Fibroblast of skin of left quadriceps (primary cell): ENCODE measurements around the gene YWHAH.
A peak's percentile ranks its signal among the peaks of the same experiment; 100 is the strongest.

Source experiments
- DNase-seq, 2 experiments: peaks; one replicate each; pipeline ENCODE4 v3.0.0-alpha.2; 2013; ENCODE audit warnings: low read depth in 2 of 2

Gene YWHAH

DNA sequence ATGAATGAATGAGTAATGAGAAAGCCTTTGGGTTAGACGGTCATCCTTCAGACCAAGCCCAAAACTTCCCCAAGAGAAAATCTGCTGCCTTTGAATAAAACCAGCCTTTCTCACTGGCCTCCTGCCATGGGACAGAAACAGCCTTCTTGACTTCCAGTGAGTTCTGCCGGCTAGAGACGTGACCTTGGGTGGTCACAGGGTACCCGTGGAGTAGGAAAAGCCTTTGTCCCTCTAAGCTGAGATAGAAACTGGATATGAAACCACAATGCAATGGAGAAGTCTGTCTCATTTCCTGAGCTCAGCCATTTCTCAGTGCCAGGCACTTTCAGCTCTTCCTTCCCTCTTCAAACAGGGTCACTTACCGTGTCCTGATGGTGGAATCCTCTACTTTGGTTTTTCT, 21.2 kb upstream of the YWHAH start:
- no peak for DNase-seq

DNA sequence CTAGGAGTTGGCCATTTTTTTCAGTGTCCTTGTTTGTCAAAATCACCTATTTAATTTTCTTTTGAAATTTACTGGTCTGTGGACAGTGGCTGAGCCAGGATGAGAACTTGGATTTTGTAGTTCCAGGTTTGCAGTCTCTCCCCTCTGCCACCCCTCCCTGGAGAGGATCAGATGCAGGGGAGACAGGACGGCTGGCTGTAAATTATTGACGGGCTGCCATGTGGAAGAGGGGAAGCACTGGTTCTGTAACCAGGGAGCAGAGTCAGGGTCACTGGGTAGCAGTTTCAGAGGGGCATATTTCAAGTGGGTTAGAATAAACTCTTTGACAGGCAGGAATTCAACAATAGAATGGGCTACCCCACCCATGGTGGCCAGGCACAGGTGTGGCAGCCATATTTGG, 20.6 kb upstream of the YWHAH start:
- DNase-seq = no peak

DNA sequence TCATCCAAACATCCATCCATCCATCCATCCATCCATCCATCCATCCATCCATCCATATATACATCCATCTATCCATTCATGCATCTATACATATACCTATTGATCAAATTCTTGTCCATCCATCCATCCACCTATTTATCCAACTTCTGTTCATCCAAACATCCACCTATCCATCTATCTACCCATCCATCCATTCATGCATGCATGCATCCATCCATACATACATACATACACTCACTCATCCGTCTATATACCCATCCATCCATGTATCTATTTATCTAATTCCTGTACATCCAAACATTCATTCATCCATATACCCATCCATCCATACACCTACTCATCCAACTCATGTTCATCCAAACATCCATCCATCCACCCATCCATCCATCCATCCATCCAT, 19.3 kb upstream of the YWHAH start:
- DNase-seq = no peak

DNA sequence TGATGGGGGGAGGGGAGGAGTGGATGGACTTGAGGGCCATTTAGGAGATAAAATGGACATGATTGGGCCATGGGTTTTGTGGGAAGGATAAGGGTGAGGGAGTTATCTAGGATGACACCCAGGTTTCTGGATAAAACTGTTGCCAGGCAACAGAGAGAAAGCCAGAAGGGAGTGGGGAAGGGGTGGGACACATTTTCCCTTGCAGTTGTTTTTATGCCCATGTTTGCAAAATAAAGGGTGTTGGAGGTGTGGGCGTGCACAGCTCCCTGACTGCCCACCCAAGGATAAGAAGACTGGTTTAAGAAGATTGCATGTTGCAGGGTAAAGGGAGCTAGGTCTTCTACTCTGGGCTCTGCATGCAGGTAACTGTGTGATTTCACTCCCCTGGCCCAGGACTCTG, 18.3 kb upstream of the YWHAH start:
- no peak for DNase-seq

DNA sequence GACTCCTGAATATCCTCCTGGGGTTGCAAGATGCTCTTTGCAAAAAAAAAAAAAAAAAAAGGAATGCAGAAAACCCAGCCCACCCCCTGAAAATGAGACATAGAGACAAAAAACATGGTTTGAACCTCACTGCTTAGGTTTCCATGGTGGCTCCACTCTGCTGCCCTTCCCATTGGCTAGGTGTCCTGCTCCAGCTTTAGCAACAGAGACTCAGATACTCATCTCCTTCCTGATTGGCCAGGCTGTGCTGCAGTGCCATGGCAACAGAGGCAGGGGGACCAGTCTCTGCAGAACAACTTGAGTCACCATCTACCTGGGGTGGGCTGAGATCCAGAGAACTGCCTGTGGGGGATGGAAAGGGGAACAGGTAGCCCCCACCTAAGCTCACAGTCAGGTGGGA, 17.4 kb upstream of the YWHAH start:
- no peak for DNase-seq

DNA sequence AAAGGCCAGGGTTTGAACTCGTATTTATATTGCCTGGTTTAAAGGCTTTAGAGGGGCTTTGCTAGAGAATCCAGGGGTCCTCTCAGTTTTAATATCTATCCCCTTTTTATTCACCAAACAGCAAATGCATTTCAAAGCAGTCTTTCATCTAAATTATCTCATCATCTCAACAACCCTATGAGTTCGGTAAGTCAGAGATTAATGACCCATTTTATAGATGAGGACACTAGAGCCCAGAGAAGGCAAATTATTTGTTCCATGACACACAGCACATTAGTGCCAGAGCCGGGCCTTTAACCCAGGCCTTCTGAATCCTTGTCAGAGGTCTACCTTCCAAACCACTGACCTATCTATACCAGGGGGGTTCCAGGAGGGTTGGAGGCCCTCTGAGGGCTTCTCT, 16.8 kb upstream of the YWHAH start:
- DNase-seq = no peak

DNA sequence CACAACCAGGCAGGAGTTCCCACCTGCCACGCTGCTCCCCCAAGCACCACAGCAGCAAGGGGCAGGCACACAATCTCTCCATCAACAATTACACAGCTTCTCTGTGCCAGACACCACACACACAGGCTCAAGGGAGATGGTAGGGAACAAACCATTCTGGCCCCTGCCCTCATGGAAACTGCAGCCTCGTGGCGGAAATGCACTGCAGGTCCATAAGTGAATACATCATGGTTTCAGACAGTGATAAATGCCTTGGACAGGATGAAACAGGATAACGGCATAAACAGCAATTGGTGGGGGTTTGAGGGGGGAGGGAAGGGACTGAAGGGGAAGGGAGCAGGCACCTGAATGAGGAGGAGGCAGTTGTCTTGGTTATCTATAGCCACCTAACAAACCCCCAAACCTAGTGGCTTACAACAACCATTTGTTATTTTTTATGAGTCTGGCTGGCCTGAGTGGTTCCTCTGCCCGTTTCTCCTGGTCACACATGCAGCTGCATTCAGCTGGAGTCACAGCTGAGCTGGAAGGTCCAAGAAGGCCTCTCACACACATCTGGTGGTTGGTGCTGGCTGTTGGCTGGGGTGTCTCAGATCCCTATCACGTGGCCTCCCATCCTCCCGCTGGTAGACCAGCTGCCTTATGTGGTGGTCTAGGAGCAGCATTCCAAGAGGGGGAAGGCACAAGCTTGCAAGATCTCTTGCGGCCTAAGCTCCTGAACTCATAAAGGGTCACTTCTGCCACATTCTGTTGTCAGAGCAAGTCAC, 15.0 kb upstream of the YWHAH start:
- peak in 1 of 2 experiments; percentile 11 for DNase-seq

DNA sequence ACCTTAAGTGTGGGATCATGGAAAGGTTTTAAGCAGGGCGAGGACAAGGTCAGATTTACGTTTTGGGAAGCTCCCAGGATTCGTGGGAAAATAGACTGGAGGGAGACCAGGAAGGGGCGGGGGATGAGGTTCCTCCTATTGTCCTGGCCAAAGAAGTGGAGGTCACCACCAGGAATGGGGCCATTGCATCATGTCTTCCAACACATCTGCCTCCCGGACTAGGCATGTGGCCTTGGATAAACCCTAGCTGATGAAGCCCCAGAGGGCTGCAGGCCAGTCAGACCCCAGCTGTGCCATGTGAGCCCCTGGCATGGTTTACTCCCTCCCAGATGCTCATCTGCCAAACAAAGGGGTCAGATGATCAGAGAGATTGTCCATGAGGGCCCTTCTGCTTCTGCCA, 11.5 kb upstream of the YWHAH start:
- DNase-seq = no peak

DNA sequence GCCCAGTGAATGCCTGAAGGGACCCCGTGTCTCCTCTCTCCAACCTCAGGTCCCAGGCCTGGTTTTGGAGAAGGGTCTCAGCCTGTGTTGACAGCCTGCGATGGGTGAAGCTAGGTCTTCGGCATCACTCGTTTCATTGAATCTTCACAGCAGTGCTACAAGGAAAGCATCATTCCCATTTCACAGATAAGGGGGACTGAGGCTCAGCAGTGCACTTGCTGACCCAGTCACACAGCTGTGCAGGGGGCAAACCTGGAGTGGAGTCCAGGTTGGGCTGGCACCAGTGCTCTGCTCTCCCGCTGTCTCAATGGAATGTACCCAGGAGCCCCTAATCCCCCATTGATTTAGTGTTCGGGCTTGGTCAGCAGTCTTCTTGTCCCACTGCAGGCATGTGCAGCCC, 10.9 kb upstream of the YWHAH start:
- DNase-seq = no peak

DNA sequence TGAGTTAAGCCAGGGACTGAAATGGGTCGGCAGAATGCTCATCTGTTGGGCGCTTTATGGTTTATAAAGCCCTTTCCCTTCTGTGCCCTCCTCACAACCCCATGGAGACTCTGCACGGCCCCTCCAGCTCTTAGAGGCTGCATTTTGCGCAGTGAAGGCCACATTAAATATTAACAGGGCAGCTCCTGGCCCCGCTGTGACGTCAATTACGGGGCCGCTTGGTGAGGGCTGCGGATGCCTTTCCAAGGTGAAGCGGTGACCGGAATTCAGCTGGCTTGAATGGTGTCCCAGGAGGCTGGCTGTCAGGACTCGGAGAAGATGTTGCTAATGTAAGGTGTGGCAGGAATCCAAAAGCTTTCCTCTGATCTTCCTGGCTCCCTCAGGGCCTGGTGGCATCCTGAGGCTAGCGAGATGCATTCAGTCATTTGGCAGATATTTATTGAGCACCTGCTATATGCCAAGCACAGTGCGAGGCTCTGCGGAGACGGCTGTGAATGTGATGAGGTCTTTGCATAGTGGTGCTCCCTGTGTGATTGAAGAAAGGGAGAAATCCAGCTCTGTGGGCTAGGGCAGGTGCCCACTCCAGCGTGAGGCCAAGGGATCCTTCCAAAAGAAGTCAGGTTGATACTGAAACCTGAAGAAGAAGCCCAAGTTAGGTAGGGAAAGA, 10.4 kb upstream of the YWHAH start:
- DNase-seq = no peak

DNA sequence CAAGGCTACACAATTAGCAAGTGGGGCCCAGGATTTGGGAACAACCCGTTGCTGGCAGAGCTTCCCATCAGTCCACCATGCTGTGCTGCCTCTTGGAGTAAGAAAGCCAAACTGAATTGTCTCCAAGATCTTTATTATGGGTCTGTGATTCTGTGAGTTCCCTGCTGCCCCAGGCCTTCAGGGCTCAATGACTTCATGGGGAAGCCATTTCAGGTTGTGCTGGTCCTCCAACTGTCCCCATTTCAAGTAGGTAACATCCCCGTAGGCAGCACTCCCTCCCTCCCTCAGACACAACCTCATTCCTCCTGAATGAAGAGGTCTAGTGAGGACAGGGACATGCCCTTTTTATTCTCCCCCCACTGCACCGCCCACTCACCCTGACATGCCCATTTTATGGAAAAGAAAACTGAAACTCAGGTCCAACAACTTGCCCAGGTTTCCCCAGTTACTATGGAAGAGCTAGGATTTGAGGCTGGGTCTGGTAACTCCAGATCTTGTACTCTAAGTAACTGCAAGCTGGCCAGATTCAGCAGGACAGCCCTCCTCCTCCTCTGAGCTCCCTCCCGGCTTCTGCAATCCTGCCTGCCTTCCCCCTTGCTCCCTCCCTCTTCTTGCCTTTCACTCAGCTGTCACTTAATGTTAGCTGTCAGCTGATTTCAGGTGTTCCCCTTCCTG, 8.2 kb upstream of the YWHAH start:
- no peak for DNase-seq

DNA sequence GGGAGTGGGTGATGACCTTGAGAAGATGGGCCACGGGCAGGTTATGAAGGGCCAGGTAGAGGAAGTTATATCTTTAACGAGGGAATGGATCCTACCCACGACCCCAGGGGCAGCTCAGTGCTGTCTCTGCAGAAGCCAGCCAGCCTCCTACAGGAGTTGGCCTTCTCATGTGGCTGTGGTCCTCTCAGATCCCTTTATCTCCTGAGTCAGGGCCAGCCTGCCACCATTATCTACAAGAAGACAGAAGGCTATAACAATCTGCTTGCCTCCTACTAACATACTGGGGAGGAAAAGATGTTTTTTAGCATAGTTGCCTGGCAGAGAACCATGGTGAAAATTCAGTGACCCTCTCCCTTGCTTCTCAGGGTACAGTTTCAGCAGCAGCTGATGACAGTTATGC, 7.0 kb upstream of the YWHAH start:
- DNase-seq = no peak

DNA sequence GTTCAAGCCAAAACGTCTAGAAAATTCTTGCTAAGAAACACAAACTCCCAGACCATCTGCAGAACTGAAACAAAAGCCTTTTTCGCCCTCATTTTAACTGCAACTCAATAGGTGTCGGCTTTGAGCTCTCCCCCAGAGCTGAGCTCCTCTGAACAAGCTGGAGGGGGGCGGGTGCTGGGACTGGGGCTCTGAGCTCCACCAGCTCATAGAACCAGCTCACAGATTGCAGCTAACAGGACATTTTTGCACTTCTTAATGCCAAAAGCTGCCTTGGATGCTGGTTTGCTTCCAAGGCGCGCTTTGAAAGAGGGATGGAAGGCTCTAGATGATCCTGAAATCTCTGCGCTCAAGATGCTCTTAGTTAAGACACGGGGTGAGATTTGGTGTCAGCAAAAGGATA, 6.0 kb upstream of the YWHAH start:
- DNase-seq = no peak

DNA sequence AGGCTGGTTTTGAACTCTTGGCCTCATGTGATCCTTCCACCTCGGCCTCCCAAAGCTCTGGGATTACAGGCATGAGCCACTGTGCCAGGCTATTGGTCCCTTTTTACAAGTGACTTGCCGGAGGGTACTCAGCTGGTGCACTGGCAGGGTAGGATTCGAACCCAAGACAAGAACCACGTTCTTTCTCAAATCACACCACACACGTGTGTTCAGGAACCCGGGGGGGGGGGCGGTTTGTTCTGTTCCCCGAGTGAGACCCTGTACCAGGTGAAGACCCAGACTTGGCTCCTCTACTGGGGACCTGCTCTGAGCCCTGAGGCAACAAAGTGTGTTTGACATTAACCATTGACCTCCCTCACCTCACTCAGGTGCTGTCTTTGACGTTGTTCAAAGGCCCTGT, 3.8 kb upstream of the YWHAH start:
- no peak for DNase-seq

DNA sequence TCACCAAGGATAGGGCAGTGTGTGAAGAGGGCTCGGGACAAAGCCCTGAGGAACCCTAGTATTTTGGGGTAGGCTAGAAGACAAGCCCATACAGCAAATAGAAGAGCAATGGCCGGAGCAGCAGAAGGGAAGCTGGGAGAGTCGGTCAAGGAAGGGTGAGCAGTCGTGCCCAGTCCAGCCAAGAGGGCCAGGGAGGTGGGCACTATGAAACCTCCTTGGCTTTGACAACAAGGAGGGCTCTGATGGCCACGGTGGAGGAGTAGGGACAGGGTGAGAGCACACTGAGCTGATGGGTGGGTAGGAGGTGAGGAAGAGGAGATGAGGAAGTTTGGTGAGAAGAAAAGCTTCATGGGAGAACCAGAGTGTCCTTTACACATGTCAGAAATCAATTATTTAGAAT, 2.2 kb upstream of the YWHAH start:
- no peak for DNase-seq

DNA sequence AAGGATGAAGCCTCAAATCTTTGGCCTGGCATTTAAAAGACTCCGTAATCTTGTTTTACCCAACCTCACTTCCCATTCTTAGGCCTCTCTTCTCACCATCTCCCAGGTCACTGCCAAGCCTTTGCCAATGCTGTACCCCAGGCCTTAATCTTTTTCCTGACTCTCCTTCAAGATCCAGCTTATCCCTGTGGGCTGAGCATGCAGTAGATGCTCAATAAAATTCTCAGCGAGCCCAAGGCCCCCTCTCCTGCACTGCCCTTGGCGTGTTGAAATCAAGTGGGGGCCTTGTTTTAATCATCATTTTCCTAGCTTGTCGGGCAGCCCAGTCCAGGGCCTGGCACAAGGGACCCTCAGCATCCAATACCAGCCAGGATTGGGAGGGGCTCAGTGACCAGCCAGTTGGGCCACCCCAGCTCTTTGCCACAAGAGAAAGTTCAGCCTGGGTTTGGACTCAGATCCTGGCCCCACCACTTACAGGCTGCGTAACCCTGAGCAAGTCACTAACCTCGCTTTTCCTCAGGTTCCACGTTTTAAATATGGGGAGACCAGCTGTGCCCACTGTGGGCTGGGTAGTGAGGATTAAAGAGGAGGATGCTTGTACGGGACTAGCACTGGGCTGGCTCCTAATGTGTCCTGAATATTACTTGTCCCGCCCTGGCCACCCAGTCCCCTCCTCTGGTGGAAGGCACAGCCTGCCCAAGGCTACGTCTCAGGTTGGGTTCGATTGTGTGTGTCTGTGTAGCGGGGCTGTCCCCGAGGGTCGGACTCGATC, 943 bp upstream of the YWHAH start:
- no peak for DNase-seq

DNA sequence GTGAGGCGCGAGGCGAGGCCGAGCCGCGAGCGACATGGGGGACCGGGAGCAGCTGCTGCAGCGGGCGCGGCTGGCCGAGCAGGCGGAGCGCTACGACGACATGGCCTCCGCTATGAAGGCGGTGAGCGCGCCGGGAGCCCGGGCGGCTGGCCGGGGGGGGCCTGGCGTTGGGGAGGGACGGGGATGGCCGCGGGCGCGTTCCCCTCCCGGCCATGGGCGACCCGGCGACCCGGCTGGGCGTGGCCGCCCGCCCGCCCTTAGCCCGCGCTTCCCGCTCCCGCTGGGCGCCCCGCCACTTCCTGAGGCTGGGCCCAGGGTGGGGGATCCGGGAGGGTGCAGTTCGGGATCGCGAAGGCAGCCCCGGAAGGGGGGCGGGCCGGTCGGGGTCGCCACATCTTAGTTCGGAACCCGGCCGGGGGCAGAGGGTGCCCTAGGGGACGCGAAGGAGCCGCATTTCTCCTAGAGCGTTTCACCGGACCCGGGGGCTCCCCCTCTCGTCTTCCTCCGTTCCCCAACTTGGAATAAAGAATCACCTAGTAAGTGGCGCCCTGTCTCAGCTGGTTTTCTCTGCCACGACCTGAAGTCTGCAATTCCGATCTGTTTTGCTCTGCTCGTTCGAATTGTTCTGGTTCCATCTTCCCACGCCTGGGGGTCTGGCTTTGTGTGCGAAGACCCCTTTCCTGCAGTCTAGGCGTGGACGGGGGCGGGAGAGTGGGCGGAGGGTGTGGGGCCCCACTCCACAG, 536 bp downstream of the YWHAH start:
- DNase-seq = no peak

DNA sequence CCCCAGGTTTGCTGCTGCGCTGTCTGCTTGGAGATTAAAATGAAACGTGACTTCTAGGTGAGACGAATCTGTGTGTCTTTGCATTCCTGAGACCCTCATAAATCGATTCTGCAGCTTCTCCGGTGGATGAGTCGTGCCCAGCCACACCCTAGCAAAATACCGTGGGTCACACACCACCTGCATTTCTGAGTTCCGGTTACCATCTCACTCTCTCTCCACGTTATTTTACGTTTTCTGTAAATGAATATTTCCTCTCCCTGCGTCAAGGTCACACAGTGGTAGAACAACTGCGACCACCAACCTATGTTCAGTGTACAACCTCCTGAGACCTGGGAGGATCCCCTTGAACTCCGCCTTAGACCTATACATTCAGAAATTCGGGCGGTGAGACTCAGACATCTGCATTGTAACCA, 1.1 kb downstream of the YWHAH start:
- DNase-seq = no peak

DNA sequence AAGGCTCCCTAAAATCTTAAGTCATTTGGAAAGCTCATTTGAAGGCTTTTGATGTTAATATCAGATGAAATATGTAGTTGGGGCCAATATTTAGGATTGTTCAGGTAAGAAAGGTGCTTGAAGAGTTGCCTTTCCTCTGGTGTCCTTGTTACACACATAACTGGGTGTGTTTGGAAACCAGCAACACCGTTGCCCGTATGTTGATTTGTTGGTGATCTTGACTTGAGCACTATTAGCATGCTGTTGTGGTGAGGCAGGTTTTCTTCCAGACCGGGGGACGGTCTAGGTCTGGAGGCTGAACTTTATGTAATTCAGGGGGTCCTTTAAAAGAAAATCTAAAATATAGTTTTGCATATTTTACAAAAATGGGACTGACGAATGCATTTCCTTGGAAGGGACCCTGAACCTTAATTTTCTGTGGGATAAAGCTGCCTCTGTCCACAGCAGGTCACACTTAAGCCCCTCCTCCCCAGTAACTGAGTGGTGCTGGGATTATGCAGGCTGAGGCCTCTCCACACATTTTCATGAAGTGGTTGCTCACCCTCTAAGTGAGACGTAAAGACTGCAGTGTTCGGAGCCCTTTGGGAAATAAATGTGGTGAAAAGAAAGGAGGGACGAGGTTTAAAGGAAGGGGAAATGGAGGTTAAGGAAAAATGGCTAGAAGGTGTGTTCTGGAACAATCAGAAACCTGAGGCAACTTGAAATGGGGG, 1.8 kb downstream of the YWHAH start:
- DNase-seq = no peak

DNA sequence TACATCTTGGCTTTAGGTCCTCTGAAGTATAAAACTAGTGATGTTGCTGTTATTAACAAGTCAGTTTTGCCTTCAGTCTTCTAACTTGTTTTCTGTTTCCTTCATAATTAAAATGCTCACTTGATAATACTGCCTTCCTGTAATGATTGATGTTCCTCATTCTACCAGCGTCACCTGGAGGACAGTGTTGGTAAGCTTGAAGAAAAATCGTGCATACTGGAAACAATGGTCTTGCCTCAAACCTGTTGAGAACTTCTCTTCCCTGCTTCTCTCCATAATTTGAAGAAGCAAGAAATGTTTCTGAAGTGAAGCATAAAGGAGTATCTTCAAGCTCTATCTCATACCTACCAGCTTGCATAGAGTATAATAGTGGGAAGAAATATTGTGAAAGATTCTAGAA, 3.0 kb downstream of the YWHAH start:
- no peak for DNase-seq

DNA sequence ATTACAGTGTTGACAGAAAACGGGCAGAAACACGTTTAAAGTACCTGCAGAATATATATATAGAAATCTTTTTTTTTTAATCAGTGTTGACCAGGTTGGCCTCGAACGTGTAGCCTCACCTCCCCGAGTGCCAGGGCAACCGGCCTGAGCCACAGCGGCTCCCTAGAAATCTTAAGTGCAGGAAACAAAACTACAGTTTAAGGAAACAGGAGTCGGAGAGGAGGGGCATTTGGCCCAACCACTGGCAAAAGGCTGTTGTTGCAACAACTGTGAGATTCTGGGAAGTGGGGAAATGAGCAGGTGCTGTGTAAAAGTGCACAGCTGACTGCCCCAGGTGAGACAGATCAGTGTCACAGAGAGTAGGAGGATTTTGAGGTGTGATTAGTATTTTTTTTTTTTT, 3.7 kb downstream of the YWHAH start:
- DNase-seq = no peak
